Activated naive CD4-positive, alpha-beta T cell treated with anti-CD3 and anti-CD28 coated beads, Interleukin-2, amount 50 U/mL, for 72 hours (primary cell): ENCODE data around the gene JUP. TPM values are rescaled to one million over a fixed set of nuclear protein-coding genes. Genes with fewer than 3 reads are reported as not detected.
"Not testable (repeated sequence)": the region's sequence is repeated elsewhere in the genome, so short reads cannot be mapped to it uniquely, and the experiment has no call there.

Source experiments
- ATAC-seq, 2 donors: fragments of 150-1000 bp; cut with Tn5 transposase; 2 replicates each; pipeline ENCODE4 v1.10.0; 2021; ENCODE audit warnings: mild to moderate bottlenecking in 2 of 2, moderate library complexity in 2 of 2
- DNase-seq, 2 donors: peaks; one replicate each; pipeline ENCODE4 v3.0.0; 2021 to 2022; ENCODE audit warnings: low spot score in 2 of 2
- H3K27ac Mint-ChIP-seq, 2 donors: one replicate each; pipeline ENCODE4 v1.8.0; 2022; ENCODE audit warnings: mild to moderate bottlenecking in 2 of 2, mixed read lengths in 2 of 2
- H3K36me3 Mint-ChIP-seq, 2 donors: one replicate each; pipeline ENCODE4 v1.8.0; 2022; ENCODE audit warnings: mixed read lengths in 2 of 2
- H3K9me3 Mint-ChIP-seq, 2 donors: one replicate each; pipeline ENCODE4 v1.8.0; 2022; ENCODE audit warnings: mixed read lengths in 2 of 2
- total RNA-seq, 2 donors: library from RNA; stranded (reverse); gene quantifications; one replicate each; pipeline ENCODE4 v1.2.3, GENCODE V29; 2022

Gene JUP
- total RNA-seq: under 1 TPM; 0.39 to 0.72 TPM

GRCh38 chr17:41786227-41787020 is at the start of gene JUP:
Gene JUP (minus strand): TSS chr17:41786711. CDS start chr17:41771854, 14,857 bp downstream.
- no peaks in the 10 kb centered on the region for H3K36me3 Mint-ChIP-seq
- H3K9me3 Mint-ChIP-seq: no peaks in the 10 kb centered on the region
- H3K27ac Mint-ChIP-seq: no peak within 1 kb of the TSS
- ATAC-seq (peak; percentile 96 to 98), DNase-seq (peak; percentile 85 to 96)

GRCh38 chr17:41835800-41836549 is 49.5 kb upstream of the JUP start, which contains the start of gene NT5C3B:
Gene NT5C3B (minus strand): TSS chr17:41836232. CDS start chr17:41836193, 39 bp downstream.
- ATAC-seq: peak; percentile 86 to 93
- DNase-seq: peak; percentile 64 to 80
- H3K9me3 Mint-ChIP-seq: no peaks in the 10 kb centered on the region
- H3K36me3 Mint-ChIP-seq: peaks cover 0 to 6% of the 10 kb centered on the region in 2 donors
- peak within 1 kb of the TSS; percentile 50 to 52 for H3K27ac Mint-ChIP-seq

DNA sequence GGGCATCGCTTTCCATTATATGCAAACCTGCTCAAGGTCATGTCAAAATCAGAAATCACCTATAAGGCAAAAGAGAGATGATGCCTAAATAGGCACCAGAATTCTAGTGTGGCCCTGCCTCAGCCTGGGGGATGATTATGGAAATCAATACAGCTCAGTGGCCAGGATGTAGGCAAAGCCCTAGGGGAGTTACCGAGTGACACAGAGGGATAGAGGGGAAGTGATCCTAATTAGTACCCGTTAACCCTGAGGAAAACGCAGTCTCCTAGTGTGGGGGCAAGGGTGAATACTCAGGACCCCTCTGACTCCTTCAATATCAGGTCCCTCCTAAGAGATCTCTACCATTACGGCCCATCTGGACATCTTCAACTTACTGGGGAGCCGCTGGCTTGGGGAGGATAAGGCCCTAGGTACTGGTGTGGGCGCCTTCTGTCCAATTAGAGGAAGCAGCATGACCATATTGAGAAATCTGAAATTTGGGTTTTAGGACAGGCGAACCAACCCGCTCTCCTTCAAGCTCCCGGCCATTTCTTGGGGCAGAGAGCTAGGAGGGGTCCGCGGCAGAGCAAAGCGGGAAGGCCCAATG is 48.8 kb upstream of the JUP start:
- Mint-ChIP-seq H3K27ac (peak overlapping the region; percentile 50 to 52), H3K36me3 (peaks cover 0 to 6% of the 10 kb centered on the region in 2 donors), H3K9me3 (no peaks in the 10 kb centered on the region)
- ATAC-seq (peak; percentile 36 to 53), DNase-seq (no peak)

GRCh38 chr17:41829961-41830360 is 43.5 kb upstream of the JUP start:
- H3K9me3 Mint-ChIP-seq, ATAC-seq, H3K36me3 Mint-ChIP-seq: not testable (repeated sequence)
- peak overlapping the region in 1 of 2 donors; percentile 13 for H3K27ac Mint-ChIP-seq
- peak in 1 of 2 donors; percentile 2 for DNase-seq

DNA sequence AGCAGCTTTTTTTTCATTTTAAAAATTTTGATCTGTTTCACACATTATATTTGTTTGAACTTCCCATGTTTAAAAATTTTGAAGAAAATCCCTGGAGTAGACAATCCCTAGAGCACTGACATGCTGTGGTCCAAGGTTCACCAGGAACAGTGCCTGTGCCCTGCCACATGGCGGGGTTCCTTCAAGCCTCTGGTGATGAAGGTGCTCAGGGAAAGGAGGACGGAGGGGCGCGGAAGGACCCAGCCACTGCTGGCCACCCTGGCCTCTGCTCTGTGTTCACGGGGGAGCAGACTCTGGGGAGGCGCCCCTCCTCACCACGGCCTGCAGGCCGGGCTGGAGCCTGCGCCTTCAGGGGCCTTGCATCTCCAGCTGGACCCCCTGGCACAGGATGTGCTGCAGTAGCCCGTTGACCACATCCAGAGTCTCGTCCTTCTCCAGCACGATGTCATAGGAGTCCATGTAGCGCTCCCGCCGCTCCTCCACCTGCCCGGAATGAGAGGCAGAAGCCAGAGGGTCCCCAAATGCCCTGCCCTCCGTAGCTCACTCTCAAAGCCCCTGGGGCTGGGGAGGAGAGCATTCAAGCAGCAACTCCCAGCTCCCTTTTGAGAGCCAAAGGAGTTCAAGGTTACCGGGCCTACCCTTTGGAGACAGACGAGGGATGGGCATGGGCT is 38.8 kb upstream of the JUP start:
- H3K27ac Mint-ChIP-seq: no peak overlapping the region
- no peak for ATAC-seq

DNA sequence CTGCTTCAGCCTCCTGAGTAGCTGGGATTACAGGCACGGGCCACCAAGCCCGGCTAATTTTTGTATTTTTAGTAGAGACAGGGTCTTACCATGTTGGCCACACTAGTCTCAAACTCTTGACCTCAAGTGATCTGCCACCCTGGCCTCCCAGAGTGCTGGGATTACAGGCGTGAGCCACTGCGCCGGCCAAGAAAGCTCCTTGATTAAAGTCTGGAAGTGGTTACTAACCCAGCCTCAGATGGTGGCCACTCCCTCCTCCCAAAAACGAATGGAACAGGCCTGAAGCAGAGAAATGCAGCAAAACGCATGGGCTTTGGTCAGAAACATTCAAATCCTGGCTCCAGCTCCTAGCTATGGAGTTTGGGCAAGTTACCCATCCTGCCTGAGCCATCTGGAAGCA is 37.6 kb upstream of the JUP start:
- Mint-ChIP-seq H3K9me3 (no peaks in the 10 kb centered on the region), H3K27ac (no peak overlapping the region), H3K36me3 (no peaks in the 10 kb centered on the region)
- ATAC-seq: no peak
- no peak for DNase-seq

More for the DNA sequence above, 38.8 kb upstream of the JUP start:
- DNase-seq: no peak
- Mint-ChIP-seq H3K36me3 (no peaks in the 10 kb centered on the region), H3K9me3 (no peaks in the 10 kb centered on the region)

DNA sequence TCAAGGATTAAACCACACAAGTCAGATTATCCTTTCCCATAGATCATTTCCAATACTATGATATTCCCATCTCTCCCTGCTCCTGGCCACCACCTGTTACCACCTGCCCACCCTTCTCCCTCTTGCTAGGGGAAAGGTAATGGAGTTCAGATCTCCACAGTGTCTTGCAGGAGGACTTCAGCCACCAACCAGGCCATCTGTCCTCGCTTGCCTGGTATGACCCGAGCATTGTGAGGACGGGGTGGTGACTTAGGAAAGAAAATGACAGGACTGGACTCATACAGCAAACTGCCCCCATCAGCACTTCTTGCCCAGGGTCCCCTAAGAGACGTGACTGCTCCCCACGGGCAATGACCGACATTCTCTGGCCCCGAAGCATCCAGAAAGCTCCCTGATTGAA is 37.1 kb upstream of the JUP start:
- ATAC-seq (no peak), DNase-seq (no peak)
- peak overlapping the region in 1 of 2 donors; percentile 7 for H3K27ac Mint-ChIP-seq
- H3K36me3 Mint-ChIP-seq: no peaks in the 10 kb centered on the region
- H3K9me3 Mint-ChIP-seq: no peaks in the 10 kb centered on the region

DNA sequence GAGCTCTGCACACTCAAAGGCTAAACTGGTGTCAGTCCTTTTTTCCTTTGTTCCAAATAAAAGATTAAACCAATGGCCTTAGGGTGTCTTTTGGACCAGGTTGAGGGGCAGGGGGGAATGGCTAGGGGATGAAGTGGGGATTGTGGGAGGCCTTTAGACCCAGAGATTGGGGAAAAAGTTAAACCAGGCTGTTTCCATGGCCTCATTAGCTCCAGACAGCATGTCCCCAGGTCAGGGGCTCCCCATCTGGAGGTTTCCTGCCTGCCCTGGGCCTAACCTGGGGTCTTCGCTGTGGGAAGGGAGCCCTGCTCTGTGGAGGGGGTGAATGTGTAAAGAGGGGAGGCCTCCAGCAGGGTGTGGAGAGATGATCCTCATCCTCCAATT is 36.6 kb upstream of the JUP start:
- ATAC-seq: no peak
- DNase-seq: no peak
- Mint-ChIP-seq H3K9me3 (no peaks in the 10 kb centered on the region), H3K36me3 (no peaks in the 10 kb centered on the region), H3K27ac (peak overlapping the region; percentile 7 to 16)

DNA sequence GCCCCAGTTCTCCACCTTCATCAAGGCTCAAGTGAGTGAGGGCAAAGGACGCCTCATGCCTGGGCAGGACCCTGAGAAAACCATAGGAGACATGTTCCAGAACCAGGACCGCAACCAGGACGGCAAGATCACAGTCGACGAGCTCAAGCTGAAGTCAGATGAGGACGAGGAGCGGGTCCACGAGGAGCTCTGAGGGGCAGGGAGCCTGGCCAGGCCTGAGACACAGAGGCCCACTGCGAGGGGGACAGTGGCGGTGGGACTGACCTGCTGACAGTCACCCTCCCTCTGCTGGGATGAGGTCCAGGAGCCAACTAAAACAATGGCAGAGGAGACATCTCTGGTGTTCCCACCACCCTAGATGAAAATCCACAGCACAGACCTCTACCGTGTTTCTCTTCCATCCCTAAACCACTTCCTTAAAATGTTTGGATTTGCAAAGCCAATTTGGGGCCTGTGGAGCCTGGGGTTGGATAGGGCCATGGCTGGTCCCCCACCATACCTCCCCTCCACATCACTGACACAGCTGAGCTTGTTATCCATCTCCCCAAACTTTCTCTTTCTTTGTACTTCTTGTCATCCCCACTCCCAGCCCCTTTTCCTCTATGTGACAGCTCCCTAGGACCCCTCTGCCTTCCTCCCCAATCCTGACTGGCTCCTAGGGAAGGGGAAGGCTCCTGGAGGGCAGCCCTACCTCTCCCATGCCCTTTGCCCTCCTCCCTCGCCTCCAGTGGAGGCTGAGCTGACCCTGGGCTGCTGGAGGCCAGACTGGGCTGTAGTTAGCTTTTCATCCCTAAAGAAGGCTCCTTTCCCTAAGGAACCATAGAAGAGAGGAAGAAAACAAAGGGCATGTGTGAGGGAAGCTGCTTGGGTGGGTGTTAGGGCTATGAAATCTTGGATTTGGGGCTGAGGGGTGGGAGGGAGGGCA is 36.0 kb upstream of the JUP start:
- no peaks in the 10 kb centered on the region for H3K9me3 Mint-ChIP-seq

DNA sequence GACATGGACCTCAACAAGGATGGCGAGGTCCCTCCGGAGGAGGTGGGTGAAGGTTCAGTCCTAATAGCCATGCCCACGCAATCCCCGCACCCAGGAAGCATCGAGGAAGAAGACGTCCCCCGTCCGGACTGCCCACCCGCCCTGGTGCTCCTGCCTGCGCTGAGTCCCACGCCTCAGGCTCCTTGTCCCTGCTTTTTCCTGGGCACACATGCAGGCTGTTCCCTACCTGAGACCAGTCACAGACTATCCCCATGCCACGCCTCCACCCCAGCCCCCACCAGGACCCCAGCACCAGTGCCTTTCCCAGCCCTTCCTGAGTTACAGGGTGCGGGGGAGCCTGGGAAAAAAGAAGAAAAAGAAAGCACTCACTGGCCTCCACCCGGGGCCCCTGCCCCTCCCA is 35.3 kb upstream of the JUP start:
- Mint-ChIP-seq H3K9me3 (no peaks in the 10 kb centered on the region), H3K27ac (no peak overlapping the region), H3K36me3 (no peaks in the 10 kb centered on the region)
- no peak for ATAC-seq
- no peak for DNase-seq

More for the DNA sequence above, 36.0 kb upstream of the JUP start:
- H3K27ac Mint-ChIP-seq: peak overlapping the region; percentile 16 to 55
- no peaks in the 10 kb centered on the region for H3K36me3 Mint-ChIP-seq
- ATAC-seq: no peak
- DNase-seq: no peak

GRCh38 chr17:41818024-41818423 is 31.5 kb upstream of the JUP start:
- no peak for DNase-seq
- ATAC-seq: no peak
- no peaks in the 10 kb centered on the region for H3K9me3 Mint-ChIP-seq
- peak overlapping the region in 1 of 2 donors; percentile 14 for H3K27ac Mint-ChIP-seq
- H3K36me3 Mint-ChIP-seq: no peaks in the 10 kb centered on the region

- H3K9me3 Mint-ChIP-seq: no peaks in the 10 kb centered on the region
- DNase-seq (no peak), ATAC-seq (no peak)
- H3K27ac Mint-ChIP-seq: no peak overlapping the region
- no peaks in the 10 kb centered on the region for H3K36me3 Mint-ChIP-seq
These were observed 30.3 kb upstream of the JUP start for GRCh38 chr17:41816637-41817320.

DNA sequence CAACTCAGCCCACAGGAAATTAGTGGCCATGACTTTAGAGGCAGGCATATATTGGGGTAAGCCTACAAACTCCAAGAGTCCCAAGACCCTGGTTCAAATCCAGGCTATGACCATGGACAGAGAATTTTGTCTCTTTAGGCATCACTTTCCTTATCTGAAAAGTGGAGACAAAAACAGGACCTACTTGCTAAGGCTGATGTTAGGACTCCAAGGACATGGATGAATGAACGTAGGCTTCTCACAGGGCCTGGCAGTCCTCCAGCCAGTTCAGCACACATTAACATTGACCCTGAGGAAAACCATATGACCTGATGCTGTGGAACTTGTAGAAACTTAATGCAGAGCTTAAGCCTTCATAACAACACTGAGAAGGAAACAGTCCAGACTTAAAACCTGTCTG is 27.7 kb upstream of the JUP start:
- Mint-ChIP-seq H3K27ac (no peak overlapping the region), H3K36me3 (no peaks in the 10 kb centered on the region)
- ATAC-seq: no peak

DNA sequence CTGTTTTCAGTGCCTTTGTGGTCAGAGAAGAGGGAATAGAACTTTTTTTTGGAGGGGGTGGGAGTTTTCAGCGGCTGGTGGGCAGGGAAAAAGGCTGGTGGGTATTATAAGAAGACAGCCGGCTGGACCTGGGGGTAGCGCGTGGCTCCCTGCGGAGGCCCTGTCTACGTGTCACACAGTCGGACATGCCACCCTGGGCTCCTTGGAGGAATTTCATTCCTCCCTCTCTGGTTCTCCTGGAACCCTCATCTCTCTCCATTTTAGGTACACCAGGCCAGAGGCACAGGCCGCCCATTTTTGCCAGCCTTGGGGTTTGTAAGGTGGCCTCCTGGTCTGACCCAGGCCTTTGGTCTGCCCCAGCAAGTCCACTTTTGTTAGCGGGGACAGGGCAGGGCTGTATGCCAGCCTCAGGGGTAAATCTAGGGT is 27.2 kb upstream of the JUP start:
- H3K36me3 Mint-ChIP-seq: no peaks in the 10 kb centered on the region
- H3K27ac Mint-ChIP-seq: no peak overlapping the region
- no peak for ATAC-seq
- no peaks in the 10 kb centered on the region for H3K9me3 Mint-ChIP-seq
- DNase-seq: no peak

More for the DNA sequence above, 27.7 kb upstream of the JUP start:
- H3K9me3 Mint-ChIP-seq: no peaks in the 10 kb centered on the region
- no peak for DNase-seq

DNA sequence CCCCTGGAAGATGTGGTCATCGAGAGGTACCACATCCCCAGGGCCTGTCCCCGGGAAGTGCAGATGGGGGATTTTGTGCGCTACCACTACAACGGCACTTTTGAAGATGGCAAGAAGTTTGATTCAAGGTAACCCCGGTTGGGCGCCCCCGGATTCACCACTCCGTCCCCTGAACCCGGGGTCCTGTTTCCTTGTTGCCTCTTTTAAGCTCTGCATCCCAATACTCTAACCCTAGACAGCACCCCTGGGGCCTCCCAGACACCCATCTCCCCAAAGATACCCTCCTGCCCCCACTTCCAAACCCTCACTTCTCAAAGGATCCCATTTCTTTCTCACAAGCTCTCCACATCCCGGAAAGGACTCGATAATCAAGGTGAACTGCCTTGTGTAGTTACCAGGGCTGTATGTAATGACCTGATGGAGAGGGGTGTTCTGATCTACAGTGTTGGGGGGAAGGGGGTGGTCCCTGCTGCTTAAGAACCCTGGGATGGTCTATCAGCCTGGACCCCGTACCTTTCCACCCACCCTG is 26.7 kb upstream of the JUP start:
- ATAC-seq (no peak), DNase-seq (no peak)
- Mint-ChIP-seq H3K27ac (no peak overlapping the region), H3K36me3 (no peaks in the 10 kb centered on the region), H3K9me3 (no peaks in the 10 kb centered on the region)
